ENCODE results near the gene TMTC1.

The TMTC1 gene

GRCh38 chr12:29518407-29518806 is 265.3 kb downstream of the TMTC1 start:
- DNase-seq, result no peak

DNA sequence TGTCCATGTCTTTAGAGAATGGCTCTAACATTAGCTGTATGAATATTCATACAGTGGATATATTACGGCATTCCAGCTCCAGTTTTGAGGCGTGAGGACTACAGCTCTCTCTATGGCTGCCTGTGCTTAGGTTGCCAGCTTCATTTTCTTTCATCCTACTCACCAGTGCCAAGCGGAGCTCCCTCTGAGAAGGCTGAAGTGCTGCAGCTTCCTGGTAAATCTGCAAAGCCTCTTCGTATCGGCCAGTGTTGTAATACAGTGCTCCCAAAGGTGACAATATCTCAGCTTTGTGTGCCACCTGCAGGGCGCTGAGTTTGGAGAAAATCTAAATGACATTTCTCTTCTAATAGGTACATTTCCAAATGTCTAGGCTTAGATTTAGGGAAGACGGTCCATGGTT is 266.5 kb downstream of the TMTC1 start:
- DNase-seq, result no peak

DNA sequence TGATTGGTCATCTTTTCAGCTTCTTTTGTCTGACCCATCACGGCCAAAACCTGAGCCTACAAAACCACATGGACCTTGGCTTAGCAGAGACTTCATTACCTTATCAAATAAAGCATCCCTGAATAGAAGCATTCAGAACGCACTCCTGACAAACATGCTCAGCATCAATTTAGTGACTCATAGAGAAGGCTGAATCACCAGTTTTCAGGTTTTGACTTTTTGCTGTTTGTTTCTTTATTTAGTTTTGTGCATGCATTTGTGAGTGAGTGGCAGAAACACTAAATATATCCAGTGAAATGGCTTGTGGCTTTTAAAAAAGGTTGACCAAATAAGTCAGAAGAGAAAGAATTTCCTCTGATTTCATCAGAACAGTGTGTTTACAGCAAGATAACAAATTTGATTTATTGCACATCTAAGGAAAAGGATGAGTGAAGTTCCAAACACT is 267.3 kb downstream of the TMTC1 start:
- DNase-seq, result no peak

GRCh38 chr12:29510591-29511185 is 273.1 kb downstream of the TMTC1 start:
- no peak for DNase-seq

DNA sequence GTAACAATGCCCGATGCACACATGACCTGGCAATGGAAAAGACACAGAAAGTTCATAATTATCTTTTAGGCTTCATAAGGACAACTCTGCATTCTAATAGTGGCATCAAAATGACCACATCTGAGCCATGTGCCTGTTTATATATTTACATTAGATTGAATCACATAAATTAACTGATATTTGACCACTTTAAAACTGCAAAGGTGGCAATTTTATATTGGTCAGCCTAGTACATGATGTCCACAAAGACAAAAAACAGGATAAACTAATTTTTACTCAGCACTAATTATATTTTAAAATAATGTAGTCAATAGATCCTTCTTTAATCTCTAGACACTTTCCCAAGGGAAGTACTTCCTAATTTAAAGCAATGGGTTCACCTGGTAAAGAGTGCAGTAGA is 274.2 kb downstream of the TMTC1 start:
- no peak for DNase-seq

DNA sequence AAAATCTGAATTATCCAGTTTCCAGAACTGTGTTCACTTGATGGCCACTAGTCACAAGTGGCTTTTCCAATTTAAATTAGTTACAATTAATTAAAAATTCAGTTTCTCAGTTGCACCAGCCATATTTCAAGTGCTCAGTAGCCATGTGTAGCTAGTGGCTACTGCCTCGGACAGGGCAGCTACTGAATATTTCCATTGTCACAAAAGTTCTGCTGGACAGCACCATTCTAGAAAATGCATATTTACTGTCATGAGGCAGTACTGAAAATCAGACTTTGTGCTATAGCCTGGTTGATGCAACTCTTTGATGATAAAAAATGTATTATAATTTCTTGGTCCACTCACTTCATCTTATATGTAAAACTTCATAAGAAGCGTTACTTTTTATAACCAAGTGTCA is 274.8 kb downstream of the TMTC1 start:
- DNase-seq, result no peak

DNA sequence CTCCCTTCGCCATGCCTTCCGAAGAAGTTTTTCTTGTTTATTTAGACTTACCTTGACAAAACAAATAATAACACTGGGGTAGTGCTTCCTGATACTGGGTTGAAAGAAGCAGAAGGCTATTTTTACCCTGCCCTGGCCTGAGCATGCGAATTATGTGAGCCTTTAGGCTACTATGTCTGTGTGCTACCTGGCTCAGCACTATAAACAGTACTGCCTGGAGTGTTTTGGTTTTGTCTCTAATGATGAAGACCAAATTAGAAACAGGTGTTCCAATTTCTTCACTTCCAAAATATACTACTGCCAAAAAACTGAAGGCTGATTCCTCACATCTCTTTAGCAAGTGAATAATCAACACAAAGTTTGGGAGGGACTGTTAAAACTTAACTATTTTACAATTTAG is 278.6 kb downstream of the TMTC1 start:
- no peak for DNase-seq

- DNase-seq, result no peak
Observed at GRCh38 chr12:29503283-29503682, 280.5 kb downstream of the TMTC1 start.

DNA sequence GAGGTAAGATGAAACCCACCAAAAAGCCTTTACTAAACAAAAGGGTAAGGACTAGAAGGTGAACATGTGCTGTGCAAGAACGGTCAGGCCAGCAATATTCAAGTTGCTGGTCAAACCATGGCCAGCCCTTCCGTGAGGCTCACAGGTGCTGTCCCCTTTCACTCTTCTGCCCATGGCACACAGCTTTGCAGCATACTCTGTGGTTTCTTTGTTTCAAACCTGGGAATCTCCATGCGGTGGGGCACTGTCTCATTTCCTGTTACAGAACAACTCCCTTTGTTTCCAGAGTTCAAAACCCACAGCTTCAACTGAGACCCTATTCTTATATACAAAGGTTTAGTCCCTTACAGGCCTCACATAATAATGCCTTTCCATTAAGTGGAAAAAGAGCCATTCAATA is 284.5 kb downstream of the TMTC1 start:
- no peak for DNase-seq

GRCh38 chr12:29497588-29497987 is 286.2 kb downstream of the TMTC1 start, which contains the start of gene OVCH1:
TSS of gene OVCH1 (minus strand) at chr12:29497686. CDS start at chr12:29497686, 0 bp downstream.
- DNase-seq, result no peak

- DNase-seq, result no peak
Observed at GRCh38 chr12:29492891-29493290, 290.9 kb downstream of the TMTC1 start.

DNA sequence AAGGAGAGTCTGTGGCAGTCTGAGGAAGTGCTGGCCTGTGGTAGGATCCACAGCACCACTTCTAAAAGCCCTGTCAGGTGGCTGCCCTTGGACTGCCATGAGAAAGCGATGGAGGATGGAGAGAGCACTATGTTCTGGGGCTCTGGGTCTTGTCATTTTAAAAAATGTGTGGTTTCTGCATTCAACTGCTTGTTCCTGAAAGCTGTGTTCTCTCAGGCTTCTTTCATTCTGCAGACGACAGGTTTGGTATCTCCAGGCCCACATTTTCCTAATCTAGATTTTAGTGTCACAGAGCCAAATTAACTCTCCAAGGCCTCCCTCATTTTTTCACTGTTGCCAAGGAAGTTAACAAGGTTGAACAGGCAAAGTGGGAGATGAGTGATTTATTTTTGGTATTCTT is 296.8 kb downstream of the TMTC1 start:
- no peak for DNase-seq

DNA sequence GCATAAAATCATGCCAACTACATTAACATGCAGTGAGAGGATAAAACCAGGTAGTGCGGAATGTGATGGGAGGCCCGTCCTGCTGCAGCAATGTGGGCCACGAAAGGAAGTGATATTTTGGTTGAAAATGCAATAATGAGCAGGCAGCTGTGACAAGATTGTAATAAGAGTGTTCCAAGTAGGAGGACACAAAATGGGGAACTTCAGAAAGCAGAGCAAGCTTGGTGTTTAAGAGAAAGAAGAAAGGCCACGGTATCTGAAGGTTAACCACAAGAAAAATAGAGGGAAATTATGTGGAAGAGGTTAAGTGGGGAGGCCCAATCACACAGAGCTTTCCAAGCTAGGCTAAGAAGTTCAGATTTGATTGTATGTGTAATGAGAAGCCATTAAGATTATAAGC is 320.5 kb downstream of the TMTC1 start:
- no peak for DNase-seq

DNA sequence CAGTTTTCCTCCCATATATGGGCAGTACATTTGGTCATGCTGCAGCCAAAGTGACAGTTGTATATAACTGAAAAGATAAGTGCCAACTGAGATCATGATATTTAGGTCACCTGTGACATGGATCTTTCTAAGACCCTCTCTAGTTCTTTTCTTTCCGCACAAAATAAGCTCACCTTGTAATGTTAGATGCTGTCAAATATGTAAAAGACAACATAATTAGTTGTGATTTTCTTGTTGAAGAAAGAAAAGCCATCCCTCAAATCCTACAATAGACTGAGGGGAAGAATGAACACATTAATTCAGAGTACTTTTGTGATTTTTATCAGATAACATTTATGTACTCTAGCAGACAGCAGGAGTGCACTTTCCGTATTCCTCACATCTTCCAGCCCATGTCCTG is 323.7 kb downstream of the TMTC1 start:
- DNase-seq, result no peak

DNA sequence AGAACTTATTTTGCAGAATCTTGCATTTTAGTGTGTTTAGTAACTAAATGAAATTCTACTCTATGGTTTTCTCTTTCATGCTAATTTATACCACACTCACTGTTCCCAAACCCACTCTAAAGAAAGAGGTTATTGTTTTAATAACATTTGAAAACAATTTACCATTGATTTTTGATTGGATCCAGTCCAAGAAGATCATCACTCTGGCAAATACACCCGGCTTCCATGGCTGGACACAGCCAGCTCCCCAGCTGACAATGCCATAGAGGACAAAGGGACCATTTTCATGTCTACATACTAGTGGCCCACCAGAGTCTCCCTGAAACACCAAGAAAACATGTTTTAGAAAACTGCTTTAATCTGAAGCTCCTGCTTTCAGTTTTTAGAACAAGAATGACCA is 328.7 kb downstream of the TMTC1 start:
- no peak for DNase-seq

DNA sequence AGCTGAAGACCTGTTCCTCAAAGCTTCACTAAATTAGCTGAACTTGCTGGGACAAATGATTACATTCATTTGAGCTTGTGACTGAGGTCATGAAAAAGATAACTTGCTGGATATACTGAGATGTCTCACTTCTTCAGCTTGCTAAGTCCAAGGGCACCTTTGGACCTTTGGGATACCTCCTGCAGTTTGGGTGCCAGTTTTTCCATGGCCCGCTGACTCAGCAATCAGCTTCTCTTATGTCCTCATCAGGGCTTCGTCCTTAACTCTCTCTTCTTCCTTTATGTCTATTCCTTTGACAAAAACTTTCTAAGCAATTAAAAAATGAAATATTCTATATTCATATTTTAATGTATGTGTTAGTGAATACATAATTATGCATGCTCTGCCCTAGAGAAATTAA is 331.9 kb downstream of the TMTC1 start:
- DNase-seq, result no peak
